HCT116 (cell line): ENCODE results near the gene CEP112. TPM values are rescaled to one million over a fixed set of nuclear protein-coding genes. Genes with fewer than 3 reads are reported as not detected.

ENCODE experiments used
- ATAC-seq: fragments of 200-7000 bp; cut with Tn5 transposase; 2 replicates; pipeline ENCODE4 v1.9.1; 2020; ENCODE audit warnings: mild to moderate bottlenecking, moderate library complexity
- BruUV-seq: library from RNA; stranded (reverse); fragments of 400-500 nt; replicated peaks from 2 replicates; lab custom pipeline; 2021; lab: Mats Ljungman, UMichigan
- CTCF ChIA-PET: fragments of 300-600 bp; sonication (Branson Sonifier 250); formaldehyde crosslinking; loops from one replicate; lab custom pipeline; 2021; ENCODE audit warnings: antibody characterized with exemption; lab: Charles Lee
- POLR2A ChIA-PET: fragments of 300-600, 350-600 bp; sonication (Branson Sonifier 250); formaldehyde crosslinking; loops from one replicate; lab custom pipeline; 2021; ENCODE audit warnings: antibody characterized with exemption; lab: Charles Lee
- RAD21 ChIA-PET, 2 experiments: fragments of 300-600 bp; sonication (Branson Sonifier 250); formaldehyde crosslinking; loops; one replicate each; lab custom pipeline; 2023; ENCODE audit warnings: low total read pairs in 2 of 2; ENCODE audit not compliant: uncharacterized antibody in 2 of 2, unreplicated experiment in 2 of 2, low non-redundant PET in 1 of 2; lab: Charles Lee
- DNase-seq: peaks from one replicate; pipeline ENCODE4 v3.0.0-alpha.2; 2010; ENCODE audit warnings: low read depth, low spot score
- H2AFZ ChIP-seq: fragments of 200-600 bp; shearing (Covaris generic), sonication (generic); 2 replicates; pipeline ENCODE4 v1.6.1; 2017; ENCODE audit warnings: low read depth, mixed run types, mixed read lengths, antibody characterized with exemption, low read length; ENCODE audit not compliant: poor library complexity, severe bottlenecking
- H3K27ac ChIP-seq: 2 replicates; pipeline ENCODE4 v1.5.1; 2012; ENCODE audit warnings: low read depth, low read length
- H3K27me3 ChIP-seq: fragments of 200-600 bp; sonication (generic); 2 replicates; pipeline ENCODE4 v1.6.1; 2016; ENCODE audit warnings: mixed run types, low read length, mixed read lengths; ENCODE audit not compliant: insufficient read depth
- H3K36me3 ChIP-seq, 2 experiments: fragments of 200-500 bp in 1 of 2; fragments of 200-600 bp in 1 of 2; sonication (Bioruptor generic) in 1 of 2; sonication (generic) in 1 of 2; 2 replicates each; pipeline versions ENCODE4 v1.5.1 to v1.6.1; 2014 to 2016; ENCODE audit warnings: low read length in 2 of 2, inconsistent platforms in 1 of 2, mixed read lengths in 1 of 2, mixed run types in 1 of 2; ENCODE audit not compliant: insufficient read depth in 2 of 2, control insufficient read depth in 1 of 2
- H3K4me1 ChIP-seq, 2 experiments: fragments of 200-600 bp in 1 of 2; sonication (generic) in 1 of 2; 2 replicates each; pipeline versions ENCODE4 v1.5.1 to v1.6.1; 2012 to 2017; ENCODE audit warnings: low read length in 2 of 2, inconsistent platforms in 1 of 2, mild to moderate bottlenecking in 1 of 2, mixed read lengths in 1 of 2, mixed run types in 1 of 2, moderate library complexity in 1 of 2; ENCODE audit not compliant: insufficient read depth in 2 of 2, control insufficient read depth in 1 of 2
- H3K4me2 ChIP-seq: fragments of 200-600 bp; sonication (generic); 2 replicates; pipeline ENCODE4 v1.6.1; 2017; ENCODE audit warnings: mixed run types, low read length, mixed read lengths
- H3K4me3 ChIP-seq, 2 experiments: fragments of 200-600 bp in 1 of 2; sonication (generic) in 1 of 2; replicated peaks in 1 of 2; 2 replicates each; pipeline ENCODE4 v1.5.1; 2011 to 2016; ENCODE audit warnings: low read length in 2 of 2, control low read depth in 1 of 2, low read depth in 1 of 2, mild to moderate bottlenecking in 1 of 2, mixed read lengths in 1 of 2, mixed run types in 1 of 2
- H3K79me2 ChIP-seq: fragments of 200-600 bp; sonication (generic); 2 replicates; pipeline ENCODE4 v1.6.1; 2017; ENCODE audit warnings: mild to moderate bottlenecking, mixed run types, low read length, moderate library complexity, mixed read lengths; ENCODE audit not compliant: insufficient read depth
- H3K9ac ChIP-seq: fragments of 200-600 bp; sonication (generic); 2 replicates; pipeline ENCODE4 v1.6.1; 2016; ENCODE audit warnings: low read length, mixed read lengths
- H3K9me2 ChIP-seq: fragments of 200-600 bp; sonication (generic), shearing (Covaris generic); 2 replicates; pipeline ENCODE4 v1.6.1; 2017; ENCODE audit warnings: mixed run types, mild to moderate bottlenecking, moderate library complexity; ENCODE audit not compliant: insufficient read depth
- H3K9me3 ChIP-seq, 2 experiments: fragments of 200-500 bp in 1 of 2; fragments of 200-600 bp in 1 of 2; sonication (Bioruptor generic) in 1 of 2; sonication (generic) in 1 of 2; 2 replicates each; pipeline ENCODE4 v1.6.1; 2014 to 2017; ENCODE audit warnings: low read length in 2 of 2, mixed read lengths in 2 of 2, inconsistent platforms in 1 of 2, low read depth in 1 of 2, mild to moderate bottlenecking in 1 of 2, mixed run types in 1 of 2, moderate library complexity in 1 of 2; ENCODE audit not compliant: control insufficient read depth in 1 of 2, insufficient read depth in 1 of 2
- H4K20me1 ChIP-seq: fragments of 200-600 bp; sonication (generic), shearing (Covaris generic); 2 replicates; pipeline ENCODE4 v1.6.1; 2017; ENCODE audit warnings: mixed run types, mild to moderate bottlenecking, moderate library complexity; ENCODE audit not compliant: insufficient read depth
- CBX3 ChIP-seq: IDR thresholded peaks from 2 replicates; pipeline ENCODE4 v1.6.1; 2012; ENCODE audit warnings: low read depth
- CEBPB ChIP-seq: IDR thresholded peaks from 2 replicates; pipeline ENCODE4 v1.6.1; 2012; ENCODE audit warnings: low read depth
- ELF1 ChIP-seq: IDR thresholded peaks from 2 replicates; pipeline ENCODE4 v1.6.1; 2012; ENCODE audit warnings: low read depth, borderline replicate concordance
- EZH2 ChIP-seq: fragments of 200-600 bp; sonication (generic); IDR thresholded peaks from 2 replicates; pipeline ENCODE4 v1.6.1; 2017; ENCODE audit warnings: antibody characterized with exemption, mixed run types
- EZH2phosphoT487 ChIP-seq: fragments of 200-600 bp; IDR thresholded peaks from 2 replicates; pipeline ENCODE4 v1.6.1; 2018; ENCODE audit warnings: antibody characterized with exemption, borderline replicate concordance
- FOSL1 ChIP-seq: IDR thresholded peaks from 2 replicates; pipeline ENCODE4 v1.6.1; 2012; ENCODE audit warnings: low read depth
- POLR2A ChIP-seq: IDR thresholded peaks from 2 replicates; pipeline ENCODE4 v1.7.0; 2011; ENCODE audit warnings: borderline replicate concordance; ENCODE audit not compliant: insufficient read depth, insufficient read length; ENCODE audit errors: extremely low read depth
- SIN3A ChIP-seq: IDR thresholded peaks from 2 replicates; pipeline ENCODE4 v1.6.1; 2012; ENCODE audit warnings: low read depth
- SP1 ChIP-seq: IDR thresholded peaks from 2 replicates; pipeline ENCODE4 v1.6.1; 2012; ENCODE audit warnings: low read depth
- SRF ChIP-seq: IDR thresholded peaks from 2 replicates; pipeline ENCODE4 v1.6.1; 2012; ENCODE audit warnings: low read depth
- TCF7L2 ChIP-seq: IDR thresholded peaks from 2 replicates; pipeline ENCODE4 v1.7.0; 2011; ENCODE audit warnings: borderline replicate concordance, inconsistent platforms; ENCODE audit not compliant: insufficient read depth, insufficient read length; ENCODE audit errors: extremely low read depth
- YY1 ChIP-seq: IDR thresholded peaks from 2 replicates; pipeline ENCODE4 v1.6.1; 2011; ENCODE audit warnings: low read length, low read depth, moderate library complexity, mild to moderate bottlenecking; ENCODE audit not compliant: insufficient replicate concordance; ENCODE audit errors: extremely low read depth
- ZFX ChIP-seq: fragments of 450-650 bp; IDR thresholded peaks from 2 replicates; pipeline ENCODE4 v1.6.1; 2017
- intact Hi-C: fragments of 100-400 bp; cut with micrococcal nuclease; formaldehyde crosslinking; loops from 2 replicates; pipeline ENCODE4 v1.10.0; 2022
- total RNA-seq: library from RNA; stranded (reverse); gene quantifications from one replicate; pipeline ENCODE4 v1.2.1, GENCODE V29; 2021; ENCODE audit not compliant: unreplicated experiment
- TF ChIP-seq, protein P1 (sequence below): IDR thresholded peaks from 2 replicates; pipeline ENCODE4 v1.6.1; 2012; ENCODE audit warnings: low read depth
- TF ChIP-seq, protein P2 (sequence below), 3 experiments: fragments of 200-600 bp in 1 of 3; sonication (generic) in 1 of 3; IDR thresholded peaks in 2 of 3; conservative IDR thresholded peaks in 1 of 3; 2 replicates each; pipeline ENCODE4 v1.5.1; 2012 to 2017; ENCODE audit warnings: low read depth in 2 of 3, low read length in 2 of 3, antibody characterized with exemption in 1 of 3, borderline replicate concordance in 1 of 3, control low read depth in 1 of 3, mild to moderate bottlenecking in 1 of 3, mixed read lengths in 1 of 3, mixed run types in 1 of 3, moderate library complexity in 1 of 3; ENCODE audit not compliant: insufficient read depth in 1 of 3
- TF ChIP-seq, protein P3 (sequence below): IDR thresholded peaks from 2 replicates; pipeline ENCODE4 v1.6.1; 2012
- TF ChIP-seq, protein P4 (sequence below): IDR thresholded peaks from 2 replicates; pipeline ENCODE4 v1.6.1; 2012

The CEP112 gene
- total RNA-seq, 1 experiment from 2014 or later = 10.9 TPM

DNA sequence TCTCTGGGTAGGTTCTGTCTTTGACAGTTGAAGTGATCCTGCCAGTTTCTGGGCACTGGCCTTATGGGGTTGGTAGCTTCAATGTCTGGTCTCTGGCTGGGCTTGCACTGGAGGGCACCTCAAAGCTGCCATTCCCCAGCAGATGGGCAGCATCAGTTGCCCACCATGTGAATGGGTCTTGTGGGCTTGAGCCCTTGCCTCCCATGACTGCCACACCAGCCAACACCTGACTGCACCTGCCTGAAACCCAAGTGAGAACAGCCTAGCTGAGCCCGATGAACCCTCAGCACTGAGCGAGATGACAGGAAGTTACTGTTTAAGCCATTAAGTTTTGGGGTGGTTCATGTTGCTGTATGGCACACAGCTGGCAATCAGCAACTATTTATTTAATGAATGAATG, 561.4 kb downstream of the CEP112 start:
- Histone ChIP-seq H3K4me2 (no peak overlapping the region), H3K9me2 (no peaks in the 10 kb centered on the region), H3K4me1 (peaks cover 15 to 32% of the 10 kb centered on the region in 2 experiments; a peak in 3 of 4 replicates), H4K20me1 (no peaks in the 10 kb centered on the region), H3K79me2 (no peaks in the 10 kb centered on the region), H3K9me3 (no peaks in the 10 kb centered on the region), H3K9ac (no peak overlapping the region), H3K4me3 (no peak overlapping the region), H3K36me3 (no peaks in the 10 kb centered on the region), H2AFZ (no peak overlapping the region), H3K27me3 (no peaks in the 10 kb centered on the region), H3K27ac (no peak overlapping the region)
- BruUV-seq = no TSS peak
- CTCF ChIA-PET = no interaction called here
- ATAC-seq (no peak), DNase-seq (no peak)
- intact Hi-C loops = no loop called here
- RAD21 ChIA-PET = no interaction called here
- POLR2A ChIA-PET = no interaction called here
- no peak for TF ChIP-seq SIN3A
- TF ChIP-seq EZH2phosphoT487 = no peak
- no peak for TF ChIP-seq EZH2
- no peak for TF ChIP-seq ZFX
- TF ChIP-seq, protein P1, sequence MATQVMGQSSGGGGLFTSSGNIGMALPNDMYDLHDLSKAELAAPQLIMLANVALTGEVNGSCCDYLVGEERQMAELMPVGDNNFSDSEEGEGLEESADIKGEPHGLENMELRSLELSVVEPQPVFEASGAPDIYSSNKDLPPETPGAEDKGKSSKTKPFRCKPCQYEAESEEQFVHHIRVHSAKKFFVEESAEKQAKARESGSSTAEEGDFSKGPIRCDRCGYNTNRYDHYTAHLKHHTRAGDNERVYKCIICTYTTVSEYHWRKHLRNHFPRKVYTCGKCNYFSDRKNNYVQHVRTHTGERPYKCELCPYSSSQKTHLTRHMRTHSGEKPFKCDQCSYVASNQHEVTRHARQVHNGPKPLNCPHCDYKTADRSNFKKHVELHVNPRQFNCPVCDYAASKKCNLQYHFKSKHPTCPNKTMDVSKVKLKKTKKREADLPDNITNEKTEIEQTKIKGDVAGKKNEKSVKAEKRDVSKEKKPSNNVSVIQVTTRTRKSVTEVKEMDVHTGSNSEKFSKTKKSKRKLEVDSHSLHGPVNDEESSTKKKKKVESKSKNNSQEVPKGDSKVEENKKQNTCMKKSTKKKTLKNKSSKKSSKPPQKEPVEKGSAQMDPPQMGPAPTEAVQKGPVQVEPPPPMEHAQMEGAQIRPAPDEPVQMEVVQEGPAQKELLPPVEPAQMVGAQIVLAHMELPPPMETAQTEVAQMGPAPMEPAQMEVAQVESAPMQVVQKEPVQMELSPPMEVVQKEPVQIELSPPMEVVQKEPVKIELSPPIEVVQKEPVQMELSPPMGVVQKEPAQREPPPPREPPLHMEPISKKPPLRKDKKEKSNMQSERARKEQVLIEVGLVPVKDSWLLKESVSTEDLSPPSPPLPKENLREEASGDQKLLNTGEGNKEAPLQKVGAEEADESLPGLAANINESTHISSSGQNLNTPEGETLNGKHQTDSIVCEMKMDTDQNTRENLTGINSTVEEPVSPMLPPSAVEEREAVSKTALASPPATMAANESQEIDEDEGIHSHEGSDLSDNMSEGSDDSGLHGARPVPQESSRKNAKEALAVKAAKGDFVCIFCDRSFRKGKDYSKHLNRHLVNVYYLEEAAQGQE = no peak
- TF ChIP-seq, protein P2, sequence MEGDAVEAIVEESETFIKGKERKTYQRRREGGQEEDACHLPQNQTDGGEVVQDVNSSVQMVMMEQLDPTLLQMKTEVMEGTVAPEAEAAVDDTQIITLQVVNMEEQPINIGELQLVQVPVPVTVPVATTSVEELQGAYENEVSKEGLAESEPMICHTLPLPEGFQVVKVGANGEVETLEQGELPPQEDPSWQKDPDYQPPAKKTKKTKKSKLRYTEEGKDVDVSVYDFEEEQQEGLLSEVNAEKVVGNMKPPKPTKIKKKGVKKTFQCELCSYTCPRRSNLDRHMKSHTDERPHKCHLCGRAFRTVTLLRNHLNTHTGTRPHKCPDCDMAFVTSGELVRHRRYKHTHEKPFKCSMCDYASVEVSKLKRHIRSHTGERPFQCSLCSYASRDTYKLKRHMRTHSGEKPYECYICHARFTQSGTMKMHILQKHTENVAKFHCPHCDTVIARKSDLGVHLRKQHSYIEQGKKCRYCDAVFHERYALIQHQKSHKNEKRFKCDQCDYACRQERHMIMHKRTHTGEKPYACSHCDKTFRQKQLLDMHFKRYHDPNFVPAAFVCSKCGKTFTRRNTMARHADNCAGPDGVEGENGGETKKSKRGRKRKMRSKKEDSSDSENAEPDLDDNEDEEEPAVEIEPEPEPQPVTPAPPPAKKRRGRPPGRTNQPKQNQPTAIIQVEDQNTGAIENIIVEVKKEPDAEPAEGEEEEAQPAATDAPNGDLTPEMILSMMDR (IDR thresholded peaks at IDR 0.05 in 2 of 3, conservative IDR thresholded peaks at IDR 0.05 in 1 of 3; ENCODE audit: borderline replicate concordance in 1 of 3, insufficient read depth in 1 of 3, low read depth in 2 of 3, low read length in 2 of 3) = no peak
- TF ChIP-seq SRF = no peak
- TF ChIP-seq, protein P3, sequence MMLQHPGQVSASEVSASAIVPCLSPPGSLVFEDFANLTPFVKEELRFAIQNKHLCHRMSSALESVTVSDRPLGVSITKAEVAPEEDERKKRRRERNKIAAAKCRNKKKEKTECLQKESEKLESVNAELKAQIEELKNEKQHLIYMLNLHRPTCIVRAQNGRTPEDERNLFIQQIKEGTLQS = no peak
- no peak for TF ChIP-seq CBX3
- TF ChIP-seq, protein P4, sequence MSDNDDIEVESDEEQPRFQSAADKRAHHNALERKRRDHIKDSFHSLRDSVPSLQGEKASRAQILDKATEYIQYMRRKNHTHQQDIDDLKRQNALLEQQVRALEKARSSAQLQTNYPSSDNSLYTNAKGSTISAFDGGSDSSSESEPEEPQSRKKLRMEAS = no peak
- no peak for TF ChIP-seq POLR2A
- TF ChIP-seq ELF1 = no peak
- TF ChIP-seq YY1 = no peak
- TF ChIP-seq TCF7L2 = no peak
- no peak for TF ChIP-seq FOSL1
- TF ChIP-seq CEBPB = no peak
- TF ChIP-seq SP1 = no peak
